Stimulated activated naive CD8-positive, alpha-beta T cell treated with anti-CD3 and anti-CD28 coated beads, Interleukin-15, Interleukin-2, amounts not matched to agents 100 ng/mL and 50 ng/mL, for 24 hours (primary cell): ENCODE data around the gene ACOX3.
A peak's percentile ranks its signal among the peaks of the same experiment; 100 is the strongest.
"Not testable (repeated sequence)": the region's sequence is repeated elsewhere in the genome, so short reads cannot be mapped to it uniquely, and the experiment has no call there.

ENCODE experiments used
- H3K27ac Mint-ChIP-seq: one replicate; pipeline ENCODE4 v1.8.0; 2021; ENCODE audit warnings: mild to moderate bottlenecking, mixed read lengths
- H3K27me3 Mint-ChIP-seq: one replicate; pipeline ENCODE4 v1.8.0; 2021; ENCODE audit warnings: mixed read lengths
- H3K36me3 Mint-ChIP-seq: one replicate; pipeline ENCODE4 v1.8.0; 2021; ENCODE audit warnings: low read depth, mixed read lengths
- H3K4me1 Mint-ChIP-seq: one replicate; pipeline ENCODE4 v1.8.0; 2021; ENCODE audit warnings: low read depth, mixed read lengths
- H3K4me3 Mint-ChIP-seq: one replicate; pipeline ENCODE4 v1.8.0; 2021; ENCODE audit warnings: mild to moderate bottlenecking, mixed read lengths
- H3K9me3 Mint-ChIP-seq: one replicate; pipeline ENCODE4 v1.8.0; 2021; ENCODE audit warnings: mixed read lengths

The ACOX3 gene

GRCh38 chr4:8440492-8441311, at the start of gene ACOX3, which contains the start of gene TRMT44:
Gene ACOX3, minus strand, starts transcription at chr4:8440723. Its CDS starts 24,202 bp downstream, at chr4:8416521.
Gene TRMT44, plus strand, starts transcription at chr4:8440777. Its CDS starts 46 bp downstream, at chr4:8440823.
- H3K36me3 Mint-ChIP-seq = peaks cover 33% of the 10 kb centered on the region
- peak within 1 kb of the TSS; percentile 98 for H3K27ac Mint-ChIP-seq
- peaks cover 81% of the 10 kb centered on the region for H3K4me1 Mint-ChIP-seq
- H3K27me3 Mint-ChIP-seq = no peaks in the 10 kb centered on the region
- peak within 1 kb of the TSS; percentile 95 for H3K4me3 Mint-ChIP-seq
- no peaks in the 10 kb centered on the region for H3K9me3 Mint-ChIP-seq

GRCh38 chr4:8488791-8489369, 48.4 kb upstream of the ACOX3 start:
- no peaks in the 10 kb centered on the region for H3K36me3 Mint-ChIP-seq
- H3K27me3 Mint-ChIP-seq = no peaks in the 10 kb centered on the region
- no peaks in the 10 kb centered on the region for H3K9me3 Mint-ChIP-seq
- H3K27ac Mint-ChIP-seq = no peak overlapping the region
- H3K4me1 Mint-ChIP-seq = no peaks in the 10 kb centered on the region
- H3K4me3 Mint-ChIP-seq = no peak overlapping the region

GRCh38 chr4:8486643-8487042, 46.1 kb upstream of the ACOX3 start:
- not testable (repeated sequence) for H3K36me3 Mint-ChIP-seq, H3K27me3 Mint-ChIP-seq, H3K4me3 Mint-ChIP-seq, H3K9me3 Mint-ChIP-seq, H3K27ac Mint-ChIP-seq, H3K4me1 Mint-ChIP-seq

- Mint-ChIP-seq H3K27me3 (no peaks in the 10 kb centered on the region), H3K27ac (no peak overlapping the region), H3K4me3 (no peak overlapping the region), H3K4me1 (peaks cover 3% of the 10 kb centered on the region), H3K9me3 (no peaks in the 10 kb centered on the region), H3K36me3 (peaks cover 16% of the 10 kb centered on the region)
These were observed 39.7 kb upstream of the ACOX3 start for GRCh38 chr4:8480221-8480620.

- no peaks in the 10 kb centered on the region for H3K27me3 Mint-ChIP-seq
- H3K9me3 Mint-ChIP-seq = no peaks in the 10 kb centered on the region
- H3K4me1 Mint-ChIP-seq = peaks cover 3% of the 10 kb centered on the region
- peak overlapping the region; percentile 49 for H3K27ac Mint-ChIP-seq
- peaks cover 18% of the 10 kb centered on the region for H3K36me3 Mint-ChIP-seq
- no peak overlapping the region for H3K4me3 Mint-ChIP-seq
These were observed 38.5 kb upstream of the ACOX3 start for GRCh38 chr4:8478801-8479744.

- Mint-ChIP-seq H3K9me3 (no peaks in the 10 kb centered on the region), H3K27me3 (no peaks in the 10 kb centered on the region), H3K36me3 (peaks cover 18% of the 10 kb centered on the region), H3K4me1 (peaks cover 3% of the 10 kb centered on the region), H3K27ac (no peak overlapping the region), H3K4me3 (no peak overlapping the region)
These were observed 37.8 kb upstream of the ACOX3 start for GRCh38 chr4:8478371-8478770.

- Mint-ChIP-seq H3K4me3 (no peak overlapping the region), H3K36me3 (peaks cover 18% of the 10 kb centered on the region), H3K27me3 (no peaks in the 10 kb centered on the region), H3K27ac (no peak overlapping the region), H3K9me3 (no peaks in the 10 kb centered on the region), H3K4me1 (peaks cover 3% of the 10 kb centered on the region)
These were observed 37.2 kb upstream of the ACOX3 start for GRCh38 chr4:8477676-8478075.

- H3K4me1 Mint-ChIP-seq = peaks cover 3% of the 10 kb centered on the region
- H3K4me3 Mint-ChIP-seq = no peak overlapping the region
- H3K27ac Mint-ChIP-seq = no peak overlapping the region
- H3K27me3 Mint-ChIP-seq = no peaks in the 10 kb centered on the region
- H3K9me3 Mint-ChIP-seq = no peaks in the 10 kb centered on the region
- H3K36me3 Mint-ChIP-seq = peaks cover 18% of the 10 kb centered on the region
These were observed 36.6 kb upstream of the ACOX3 start for GRCh38 chr4:8477095-8477635.

GRCh38 chr4:8475751-8476575, 35.4 kb upstream of the ACOX3 start:
- Mint-ChIP-seq H3K27ac (no peak overlapping the region), H3K4me3 (no peak overlapping the region), H3K36me3 (peaks cover 22% of the 10 kb centered on the region), H3K4me1 (peaks cover 3% of the 10 kb centered on the region), H3K9me3 (no peaks in the 10 kb centered on the region), H3K27me3 (no peaks in the 10 kb centered on the region)

GRCh38 chr4:8474856-8475255, 34.3 kb upstream of the ACOX3 start:
- H3K4me1 Mint-ChIP-seq = peaks cover 3% of the 10 kb centered on the region
- no peak overlapping the region for H3K27ac Mint-ChIP-seq
- H3K36me3 Mint-ChIP-seq = peaks cover 27% of the 10 kb centered on the region
- H3K4me3 Mint-ChIP-seq = no peak overlapping the region
- no peaks in the 10 kb centered on the region for H3K9me3 Mint-ChIP-seq
- H3K27me3 Mint-ChIP-seq = no peaks in the 10 kb centered on the region

- Mint-ChIP-seq H3K27ac (no peak overlapping the region), H3K27me3 (no peaks in the 10 kb centered on the region), H3K9me3 (no peaks in the 10 kb centered on the region), H3K4me3 (no peak overlapping the region), H3K4me1 (no peaks in the 10 kb centered on the region), H3K36me3 (peaks cover 31% of the 10 kb centered on the region)
These were observed 33.5 kb upstream of the ACOX3 start for GRCh38 chr4:8473920-8474590.

GRCh38 chr4:8473198-8473919, 32.8 kb upstream of the ACOX3 start:
- no peak overlapping the region for H3K27ac Mint-ChIP-seq
- H3K4me1 Mint-ChIP-seq = no peaks in the 10 kb centered on the region
- H3K36me3 Mint-ChIP-seq = peaks cover 33% of the 10 kb centered on the region
- H3K4me3 Mint-ChIP-seq = no peak overlapping the region
- H3K27me3 Mint-ChIP-seq = no peaks in the 10 kb centered on the region
- H3K9me3 Mint-ChIP-seq = no peaks in the 10 kb centered on the region

- H3K9me3 Mint-ChIP-seq = no peaks in the 10 kb centered on the region
- no peak overlapping the region for H3K27ac Mint-ChIP-seq
- H3K4me1 Mint-ChIP-seq = no peaks in the 10 kb centered on the region
- H3K27me3 Mint-ChIP-seq = no peaks in the 10 kb centered on the region
- H3K4me3 Mint-ChIP-seq = no peak overlapping the region
- H3K36me3 Mint-ChIP-seq = peaks cover 33% of the 10 kb centered on the region
These were observed 32.2 kb upstream of the ACOX3 start for GRCh38 chr4:8472689-8473197.
